CD4-positive, alpha-beta T cell treated with Interferon gamma for 1 hour (primary cell): ENCODE data around the gene HOTAIR.

ENCODE experiments used
- DNase-seq: peaks from one replicate; pipeline ENCODE4 v3.0.0-alpha.2; 2020

The HOTAIR gene

GRCh38 chr12:53972152-53972702, 2.5 kb downstream of the HOTAIR start:
- no peak for DNase-seq

DNA sequence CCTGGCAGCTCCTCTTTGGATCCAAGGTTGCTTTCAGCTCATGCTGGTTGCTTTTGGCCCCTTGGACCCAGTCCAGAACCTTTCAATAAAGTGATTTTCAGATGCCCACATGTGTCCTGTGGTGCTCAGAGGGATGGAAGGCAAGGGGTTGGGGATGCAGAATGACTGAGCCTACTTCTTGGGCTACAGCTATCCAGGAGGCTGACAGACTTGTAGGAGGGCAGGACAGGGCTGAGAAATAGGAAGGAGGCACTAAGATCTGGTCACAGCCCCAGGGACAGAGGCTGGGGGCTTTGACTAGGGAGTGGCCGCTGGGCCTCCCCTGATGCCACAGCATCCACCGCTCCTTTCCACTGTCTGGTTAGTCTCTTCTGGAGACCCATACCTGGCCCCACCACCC, 3.1 kb downstream of the HOTAIR start:
- DNase-seq, result no peak

DNA sequence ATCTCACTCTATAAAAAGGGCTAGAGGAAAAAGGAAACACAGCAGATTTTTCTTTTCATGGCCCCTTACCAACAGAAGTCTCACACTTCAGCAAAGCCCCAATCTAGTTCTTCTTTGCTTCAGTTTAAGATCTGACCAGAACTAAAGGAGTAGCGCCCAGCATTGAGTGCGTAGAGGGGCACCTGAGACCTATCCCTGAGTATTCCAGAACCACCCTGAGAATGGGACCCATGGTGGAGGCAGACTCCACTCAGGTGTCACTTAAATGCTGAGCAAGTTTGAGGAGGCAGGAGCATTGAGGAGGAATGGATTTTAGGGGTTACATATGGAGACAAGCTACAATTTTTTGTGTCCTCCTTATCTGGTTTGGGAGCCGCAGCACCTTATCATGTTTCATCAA, 3.6 kb downstream of the HOTAIR start:
- no peak for DNase-seq

- DNase-seq, result no peak
Observed at GRCh38 chr12:53970451-53970850, 4.3 kb downstream of the HOTAIR start.

GRCh38 chr12:53969588-53970259, 5.0 kb downstream of the HOTAIR start:
- no peak for DNase-seq

DNA sequence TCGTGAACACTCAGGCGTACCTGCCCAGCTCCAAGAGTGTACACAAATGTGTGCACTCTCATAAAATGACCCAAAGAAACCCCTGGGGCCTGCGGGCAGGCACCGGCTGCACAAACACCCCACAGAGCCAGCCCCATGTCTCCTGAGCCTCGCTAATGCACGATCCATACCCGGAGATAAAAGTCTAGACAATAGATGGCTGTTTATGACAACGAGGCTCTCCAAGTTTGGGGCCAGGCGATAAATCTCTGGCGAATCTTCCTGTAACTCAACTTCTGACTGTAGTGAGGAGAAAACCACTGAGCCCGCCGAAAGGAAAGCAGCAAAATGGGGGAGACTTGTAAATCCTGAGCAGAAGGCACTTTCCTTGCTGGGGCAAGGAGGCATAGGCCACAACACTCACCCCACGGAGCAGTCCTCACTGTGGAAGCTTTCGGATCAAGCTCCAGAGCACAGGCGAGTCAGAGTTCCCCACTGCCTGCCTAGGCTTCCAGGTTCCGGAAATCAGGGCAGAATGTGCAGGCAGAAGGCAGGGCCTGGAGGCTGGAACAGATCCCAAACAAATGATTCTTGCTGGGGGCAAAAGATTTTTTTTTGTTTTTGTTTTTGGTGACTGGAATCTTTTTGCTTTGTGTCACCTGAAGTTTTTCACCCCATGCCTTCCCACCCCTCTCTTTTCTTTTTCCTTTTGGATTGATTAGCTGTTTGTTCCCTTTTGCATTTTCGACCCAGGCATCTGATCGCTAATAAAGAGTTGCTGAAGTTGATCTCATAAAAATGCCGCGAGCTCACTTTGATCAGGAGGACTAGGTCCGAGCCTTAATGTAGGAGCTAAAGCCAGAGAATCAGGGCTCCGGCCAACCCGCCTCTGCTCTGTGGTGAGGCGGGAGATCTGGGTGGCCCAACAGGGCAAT, 6.3 kb downstream of the HOTAIR start:
- no peak for DNase-seq

GRCh38 chr12:53967421-53967925, 7.3 kb downstream of the HOTAIR start:
- no peak for DNase-seq

- no peak for DNase-seq
Observed at GRCh38 chr12:53966385-53967133, 8.2 kb downstream of the HOTAIR start.

- DNase-seq, result no peak
Observed at GRCh38 chr12:53966085-53966384, 8.7 kb downstream of the HOTAIR start.

DNA sequence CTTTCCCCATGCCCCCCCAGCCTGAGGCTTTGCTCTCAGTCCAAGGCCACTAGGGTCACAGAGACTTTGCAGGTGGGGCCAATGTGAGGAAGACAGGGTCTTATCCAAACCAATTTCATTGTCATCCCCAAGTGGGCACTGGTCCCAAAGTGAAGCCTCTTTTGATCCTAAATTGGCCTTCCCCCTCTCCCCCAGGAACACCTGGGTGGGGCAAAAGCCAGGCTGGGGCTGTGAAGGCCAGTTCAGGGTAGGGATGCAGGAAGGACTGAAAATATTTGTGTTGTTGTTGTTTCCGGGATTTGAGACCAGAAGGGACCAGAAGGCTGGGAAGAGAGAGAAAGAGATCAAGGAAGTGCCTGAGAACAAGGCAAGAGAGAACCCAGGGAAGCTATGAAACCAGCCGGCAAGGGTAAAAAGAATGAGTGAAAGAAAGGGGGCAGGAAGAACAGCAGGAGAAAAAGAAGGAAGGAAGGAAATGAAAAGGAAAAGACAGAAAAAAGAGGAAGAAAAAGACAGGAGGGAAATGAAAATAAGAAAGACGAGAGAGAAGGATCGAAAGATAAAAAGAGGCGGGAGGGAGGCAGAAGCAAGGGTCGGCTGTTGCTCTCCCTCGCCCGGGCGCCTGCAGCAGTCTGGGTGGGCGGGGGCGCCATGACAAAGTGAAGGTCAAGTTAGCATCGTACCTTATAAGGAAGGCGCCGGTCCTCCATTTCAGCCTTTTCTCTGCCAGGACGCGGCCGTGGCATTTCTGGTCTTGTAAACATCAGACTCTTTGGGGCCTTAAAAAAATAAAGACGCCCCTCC, 9.3 kb downstream of the HOTAIR start:
- no peak for DNase-seq

DNA sequence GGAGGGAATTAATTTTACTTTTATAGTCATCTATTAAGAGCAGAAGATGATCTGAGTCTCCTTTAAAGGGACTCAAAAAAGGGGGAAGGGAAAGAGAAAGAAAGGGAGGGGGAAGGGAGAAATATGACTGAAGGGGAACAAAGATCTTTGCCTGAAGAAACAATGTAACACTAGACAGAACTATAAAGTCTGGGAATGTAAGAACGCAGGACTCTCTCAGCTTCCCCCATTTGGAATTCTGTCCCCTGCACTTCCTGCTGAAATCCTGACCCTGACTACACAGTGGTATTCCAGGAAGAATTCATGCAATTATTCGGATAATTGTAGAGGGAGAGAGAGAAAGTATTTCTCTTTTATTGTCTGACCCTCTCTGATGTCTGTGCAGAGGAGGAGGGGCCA, 10.4 kb downstream of the HOTAIR start:
- no peak for DNase-seq

DNA sequence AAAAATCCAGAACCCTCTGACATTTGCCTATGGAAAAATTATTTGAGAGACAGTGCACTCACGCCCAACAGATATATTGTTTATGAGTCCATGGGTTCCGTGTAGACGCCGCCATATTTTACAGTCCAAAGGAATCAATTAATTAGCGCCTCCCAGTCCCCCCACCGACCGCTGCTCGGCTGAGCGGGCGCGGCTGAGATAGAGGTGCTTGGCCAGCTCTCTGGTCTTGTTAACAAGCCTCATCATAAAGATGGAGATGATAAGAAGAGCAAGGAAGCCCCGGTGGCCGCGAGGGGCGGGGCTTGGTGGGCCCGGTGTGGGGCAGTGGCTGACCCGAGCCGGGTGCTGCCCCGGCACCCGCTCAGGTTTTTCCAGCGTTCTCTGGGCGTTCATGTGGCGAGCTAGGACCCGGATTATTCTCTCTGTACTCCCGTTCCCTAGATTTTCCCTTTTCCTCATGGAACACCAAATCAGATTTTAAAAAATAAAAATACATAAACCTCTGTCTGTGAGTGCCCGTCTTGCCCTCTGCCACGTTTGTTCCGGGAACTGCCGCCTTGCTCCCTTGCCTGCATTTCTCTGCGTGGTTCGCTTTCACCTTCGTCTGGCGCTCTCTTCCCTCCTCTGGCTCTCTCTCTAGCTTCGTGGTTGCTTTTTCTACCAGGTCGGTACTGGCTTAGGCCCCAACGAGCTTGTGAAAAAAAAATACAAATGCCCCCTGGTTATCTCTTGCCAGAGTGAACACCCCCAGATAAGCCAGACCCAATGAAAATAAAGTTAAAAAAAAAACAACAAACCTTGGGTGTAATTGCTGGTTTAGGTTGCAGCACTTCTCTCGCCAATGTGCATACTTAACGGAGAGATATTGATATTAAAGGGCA, 11.1 kb downstream of the HOTAIR start:
- DNase-seq, result no peak

DNA sequence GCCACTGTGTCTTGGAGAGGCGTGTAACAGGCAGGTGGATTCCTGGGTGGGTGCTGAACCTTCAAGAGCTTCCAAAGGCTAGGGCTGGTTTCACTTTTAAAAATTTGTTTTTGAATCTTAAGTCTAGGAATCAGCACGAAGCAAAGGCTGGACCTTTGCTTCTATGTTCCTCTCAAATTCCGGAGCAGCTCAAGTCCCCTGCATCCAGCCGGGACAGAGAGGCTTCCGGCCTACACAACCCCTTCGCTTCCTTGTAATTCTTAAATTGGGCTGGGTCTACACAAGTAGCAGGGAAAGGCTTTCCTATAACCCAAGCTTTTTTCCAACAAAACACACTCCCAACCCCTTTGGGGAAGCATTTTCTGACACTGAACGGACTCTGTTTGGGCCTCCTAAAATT, 11.7 kb downstream of the HOTAIR start:
- DNase-seq, result no peak

GRCh38 chr12:53961025-53961761, 13.6 kb downstream of the HOTAIR start:
- DNase-seq, result no peak

GRCh38 chr12:53960187-53961024, 14.3 kb downstream of the HOTAIR start:
- no peak for DNase-seq

DNA sequence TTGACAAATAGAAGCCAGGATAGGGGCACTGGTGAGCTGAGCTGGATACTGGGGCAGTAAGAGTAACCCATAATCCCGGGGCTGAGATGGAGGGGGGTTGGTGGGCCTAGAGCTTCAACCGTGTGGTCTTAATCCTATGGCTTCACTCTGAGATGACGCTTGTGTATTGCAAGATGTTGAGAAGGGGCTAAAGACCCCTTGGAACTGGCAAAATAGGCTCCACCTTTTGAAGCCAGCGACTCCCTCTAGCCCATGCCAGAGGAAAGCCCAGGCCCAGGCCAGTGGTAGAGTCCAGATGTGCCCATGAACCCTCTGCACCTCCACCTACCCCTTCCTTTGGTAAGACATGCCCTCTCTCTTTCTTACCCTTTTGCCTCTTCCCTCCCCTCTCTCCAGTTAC, 15.4 kb downstream of the HOTAIR start:
- DNase-seq, result no peak

GRCh38 chr12:53958128-53958527, 16.6 kb downstream of the HOTAIR start:
- no peak for DNase-seq

DNA sequence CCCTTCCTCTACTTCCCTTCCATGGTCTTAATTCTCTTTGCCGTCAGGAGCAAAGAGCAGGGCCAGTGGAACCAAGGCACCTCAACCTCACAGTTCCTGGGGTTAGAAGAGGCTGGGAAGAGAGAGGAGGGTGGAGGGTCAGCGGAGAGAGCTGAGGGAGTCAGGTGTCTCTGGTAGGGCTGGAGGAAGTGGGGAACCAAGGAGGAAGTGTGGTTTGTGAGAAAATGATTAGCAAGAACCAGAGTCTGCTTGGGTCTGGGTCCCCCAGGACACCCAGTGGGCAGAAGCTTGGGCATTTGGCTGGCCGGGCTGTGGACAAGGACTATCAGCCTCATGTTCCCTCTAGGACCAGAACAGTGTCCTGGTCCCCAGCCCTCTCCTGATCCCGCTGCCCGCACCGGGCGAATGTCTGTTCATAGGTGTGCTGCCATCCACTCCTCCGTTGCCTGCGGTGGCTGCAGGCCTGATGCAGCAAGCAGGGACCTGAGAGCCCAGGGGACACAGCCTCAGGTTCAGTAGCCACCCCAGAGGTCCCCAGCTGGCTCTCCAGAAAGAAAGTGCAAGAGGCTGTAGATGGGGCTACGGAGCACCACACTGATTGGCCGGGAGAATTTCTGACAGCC, 17.7 kb downstream of the HOTAIR start:
- no peak for DNase-seq

- DNase-seq, result no peak
Observed at GRCh38 chr12:53956251-53956887, 18.4 kb downstream of the HOTAIR start.
